ENCODE measurements around the gene PAX5.

DNA sequence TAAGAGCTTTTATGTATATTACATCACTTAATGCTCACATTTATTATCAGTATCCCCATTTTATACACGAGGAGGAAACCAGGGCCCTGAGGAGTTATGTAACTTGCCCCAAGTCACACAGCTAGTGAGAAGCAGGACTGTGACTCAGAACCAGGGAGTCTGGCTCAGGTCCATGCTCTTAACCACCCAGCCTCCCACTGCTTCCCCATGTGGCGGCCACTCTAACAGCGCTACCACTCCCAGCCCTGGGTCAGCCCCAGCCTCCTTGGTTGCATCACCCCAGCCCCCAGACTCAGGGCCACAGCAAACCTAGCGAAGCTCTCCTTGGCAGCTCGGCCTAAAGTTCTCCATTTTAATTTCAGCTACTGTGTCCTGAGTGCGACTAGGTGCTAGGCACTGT, 159.1 kb downstream of the PAX5 start:
- TF ChIP-seq, protein P1, sequence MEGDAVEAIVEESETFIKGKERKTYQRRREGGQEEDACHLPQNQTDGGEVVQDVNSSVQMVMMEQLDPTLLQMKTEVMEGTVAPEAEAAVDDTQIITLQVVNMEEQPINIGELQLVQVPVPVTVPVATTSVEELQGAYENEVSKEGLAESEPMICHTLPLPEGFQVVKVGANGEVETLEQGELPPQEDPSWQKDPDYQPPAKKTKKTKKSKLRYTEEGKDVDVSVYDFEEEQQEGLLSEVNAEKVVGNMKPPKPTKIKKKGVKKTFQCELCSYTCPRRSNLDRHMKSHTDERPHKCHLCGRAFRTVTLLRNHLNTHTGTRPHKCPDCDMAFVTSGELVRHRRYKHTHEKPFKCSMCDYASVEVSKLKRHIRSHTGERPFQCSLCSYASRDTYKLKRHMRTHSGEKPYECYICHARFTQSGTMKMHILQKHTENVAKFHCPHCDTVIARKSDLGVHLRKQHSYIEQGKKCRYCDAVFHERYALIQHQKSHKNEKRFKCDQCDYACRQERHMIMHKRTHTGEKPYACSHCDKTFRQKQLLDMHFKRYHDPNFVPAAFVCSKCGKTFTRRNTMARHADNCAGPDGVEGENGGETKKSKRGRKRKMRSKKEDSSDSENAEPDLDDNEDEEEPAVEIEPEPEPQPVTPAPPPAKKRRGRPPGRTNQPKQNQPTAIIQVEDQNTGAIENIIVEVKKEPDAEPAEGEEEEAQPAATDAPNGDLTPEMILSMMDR (CRISPR knock-in tag; IDR thresholded peaks at IDR 0.05) = no peak
- TF ChIP-seq KMT2A (CRISPR knock-in tag; IDR thresholded peaks at IDR 0.05) (no peak), ZNF232 (CRISPR knock-in tag; IDR thresholded peaks at IDR 0.05; ENCODE audit: borderline replicate concordance) (no peak), SOX13 (IDR thresholded peaks at IDR 0.05) (no peak), SOX13 (CRISPR knock-in tag; conservative IDR thresholded peaks at IDR 0.05 in 1 of 2, IDR thresholded peaks at IDR 0.05 in 1 of 2) (no peak), ZNF672 (CRISPR knock-in tag; IDR thresholded peaks at IDR 0.05) (no peak), ZBTB43 (CRISPR knock-in tag; conservative IDR thresholded peaks at IDR 0.05) (no peak), CREM (IDR thresholded peaks at IDR 0.05) (no peak), CREM (CRISPR knock-in tag; IDR thresholded peaks at IDR 0.05) (no peak), CEBPB (IDR thresholded peaks at IDR 0.05; ENCODE audit: borderline replicate concordance, low read depth, low read length) (no peak), YY1 (IDR thresholded peaks at IDR 0.05; ENCODE audit: insufficient read depth, insufficient replicate concordance, low read depth, low read length) (no peak), NFYB (CRISPR knock-in tag; IDR thresholded peaks at IDR 0.05) (no peak), JDP2 (CRISPR knock-in tag; IDR thresholded peaks at IDR 0.05; ENCODE audit: borderline replicate concordance) (no peak), ZBTB20 (CRISPR knock-in tag; IDR thresholded peaks at IDR 0.05; ENCODE audit: borderline replicate concordance, low read depth) (no peak), ZNF263 (CRISPR knock-in tag; IDR thresholded peaks at IDR 0.05) (no peak)

Measured in HepG2 (cell line).